ENCODE measurements around the gene ATF6B. TPM values are rescaled to one million over a fixed set of nuclear protein-coding genes. Genes with fewer than 3 reads are reported as not detected.

ATF6B gene
- total RNA-seq: 80.1 and 97.6 TPM in 2 replicates

- H3K27ac Mint-ChIP-seq: peak within 1 kb of the TSS; percentile 94
- no peaks in the 10 kb centered on the region for H3K9me3 Mint-ChIP-seq
- intact Hi-C loops (cut with micrococcal nuclease): loop anchor here (1.0 to 2.0 kb wide), 4 partner anchors 9 to 843 kb away; partner anchors contain the start of genes TAP1 and ZBTB12
- peaks cover 45% of the 10 kb centered on the region for H3K4me1 Mint-ChIP-seq (ENCODE audit: low read depth)
- H3K27me3 Mint-ChIP-seq (ENCODE audit: insufficient read depth): peaks cover 2% of the 10 kb centered on the region
- peak within 1 kb of the TSS; percentile 99 for H3K4me3 Mint-ChIP-seq
- H3K36me3 Mint-ChIP-seq (ENCODE audit: low read depth): peaks cover 27% of the 10 kb centered on the region
- DNase-seq (ENCODE audit: low spot score): peak; percentile 95
These were observed at the start of gene ATF6B for GRCh38 chr6:32127717-32128592. ATF6B (minus strand) TSS chr6:32128246; CDS start chr6:32128207, 39 bp downstream.

GRCh38 chr6:32177183-32177787 lies 49.2 kb upstream of the ATF6B start:
- intact Hi-C loops (cut with micrococcal nuclease): loop anchor here (1.0 to 10.0 kb wide), 10 partner anchors 29 to 1850 kb away; partner anchors contain the start of genes BRD2, CUTA, EHMT2 and GPANK1
- Mint-ChIP-seq H3K27ac (peak overlapping the region; percentile 94), H3K27me3 (ENCODE audit: insufficient read depth) (no peaks in the 10 kb centered on the region), H3K4me3 (peak overlapping the region; percentile 95), H3K9me3 (no peaks in the 10 kb centered on the region), H3K4me1 (ENCODE audit: low read depth) (peaks cover 61% of the 10 kb centered on the region), H3K36me3 (ENCODE audit: low read depth) (peaks cover 23% of the 10 kb centered on the region)
- DNase-seq (ENCODE audit: low spot score): peak; percentile 29

- H3K27me3 Mint-ChIP-seq (ENCODE audit: insufficient read depth): no peaks in the 10 kb centered on the region
- peaks cover 61% of the 10 kb centered on the region for H3K4me1 Mint-ChIP-seq (ENCODE audit: low read depth)
- no peaks in the 10 kb centered on the region for H3K9me3 Mint-ChIP-seq
- peak overlapping the region; percentile 95 for H3K4me3 Mint-ChIP-seq
- peak overlapping the region; percentile 94 for H3K27ac Mint-ChIP-seq
- intact Hi-C loops (cut with micrococcal nuclease): loop anchor here (1.0 to 10.0 kb wide), 11 partner anchors 22 to 1849 kb away; partner anchors contain the start of genes BRD2, CUTA, EHMT2 and GPANK1
- H3K36me3 Mint-ChIP-seq (ENCODE audit: low read depth): peaks cover 23% of the 10 kb centered on the region
- DNase-seq (ENCODE audit: low spot score): no peak
These were observed 48.6 kb upstream of the ATF6B start for GRCh38 chr6:32176476-32177182.

- Mint-ChIP-seq H3K27me3 (ENCODE audit: insufficient read depth) (no peaks in the 10 kb centered on the region), H3K9me3 (no peaks in the 10 kb centered on the region), H3K4me1 (ENCODE audit: low read depth) (peaks cover 60% of the 10 kb centered on the region), H3K27ac (peak within 1 kb of the TSS; percentile 94), H3K4me3 (peak within 1 kb of the TSS; percentile 95), H3K36me3 (ENCODE audit: low read depth) (peaks cover 17% of the 10 kb centered on the region)
- peak; percentile 95 for DNase-seq (ENCODE audit: low spot score)
- intact Hi-C loops (cut with micrococcal nuclease): loop anchor here (1.0 to 10.0 kb wide), 10 partner anchors 22 to 1849 kb away; partner anchors contain the start of genes BRD2, CUTA, EHMT2 and GPANK1
These were observed 47.8 kb upstream of the ATF6B start, which contains the start of gene AGPAT1 for GRCh38 chr6:32175711-32176475. AGPAT1 (minus strand) TSS chr6:32176084; CDS start chr6:32171496, 4,588 bp downstream.

GRCh38 chr6:32175322-32175710 lies 47.3 kb upstream of the ATF6B start:
- no peak for DNase-seq (ENCODE audit: low spot score)
- H3K9me3 Mint-ChIP-seq: no peaks in the 10 kb centered on the region
- H3K27me3 Mint-ChIP-seq (ENCODE audit: insufficient read depth): no peaks in the 10 kb centered on the region
- peaks cover 13% of the 10 kb centered on the region for H3K36me3 Mint-ChIP-seq (ENCODE audit: low read depth)
- intact Hi-C loops (cut with micrococcal nuclease): loop anchor here (5.0 to 10.0 kb wide), 5 partner anchors 218 to 1848 kb away; partner anchors contain the start of genes CUTA, EHMT2, NELFE and PHF1
- peaks cover 54% of the 10 kb centered on the region for H3K4me1 Mint-ChIP-seq (ENCODE audit: low read depth)
- peak overlapping the region; percentile 95 for H3K4me3 Mint-ChIP-seq
- peak overlapping the region; percentile 79 for H3K27ac Mint-ChIP-seq

GRCh38 chr6:32174416-32174815 lies 46.4 kb upstream of the ATF6B start:
- H3K4me1 Mint-ChIP-seq (ENCODE audit: low read depth): peaks cover 50% of the 10 kb centered on the region
- no peaks in the 10 kb centered on the region for H3K27me3 Mint-ChIP-seq (ENCODE audit: insufficient read depth)
- H3K27ac Mint-ChIP-seq: no peak overlapping the region
- peaks cover 19% of the 10 kb centered on the region for H3K36me3 Mint-ChIP-seq (ENCODE audit: low read depth)
- intact Hi-C loops (cut with micrococcal nuclease): loop anchor here (10.0 kb wide), 1 partner anchor 1240 kb away; the partner anchor contains the start of genes CUTA and PHF1
- peak overlapping the region; percentile 95 for H3K4me3 Mint-ChIP-seq
- DNase-seq (ENCODE audit: low spot score): no peak
- H3K9me3 Mint-ChIP-seq: no peaks in the 10 kb centered on the region

- Mint-ChIP-seq H3K9me3 (no peaks in the 10 kb centered on the region), H3K4me1 (ENCODE audit: low read depth) (peaks cover 40% of the 10 kb centered on the region), H3K27me3 (ENCODE audit: insufficient read depth) (no peaks in the 10 kb centered on the region), H3K36me3 (ENCODE audit: low read depth) (peaks cover 14% of the 10 kb centered on the region), H3K27ac (peak overlapping the region; percentile 25), H3K4me3 (peak overlapping the region; percentile 2)
- no peak for DNase-seq (ENCODE audit: low spot score)
- intact Hi-C loops (cut with micrococcal nuclease): loop anchor here (10.0 kb wide), 1 partner anchor 1242 kb away; the partner anchor contains the start of genes CUTA and PHF1
These were observed 45.1 kb upstream of the ATF6B start for GRCh38 chr6:32173051-32173727.

- intact Hi-C loops (cut with micrococcal nuclease): loop anchor here (10.0 kb wide), 1 partner anchor 1244 kb away; the partner anchor contains the start of genes CUTA and PHF1
- H3K36me3 Mint-ChIP-seq (ENCODE audit: low read depth): peaks cover 17% of the 10 kb centered on the region
- H3K27ac Mint-ChIP-seq: no peak overlapping the region
- H3K9me3 Mint-ChIP-seq: no peaks in the 10 kb centered on the region
- no peaks in the 10 kb centered on the region for H3K27me3 Mint-ChIP-seq (ENCODE audit: insufficient read depth)
- DNase-seq (ENCODE audit: low spot score): no peak
- no peak overlapping the region for H3K4me3 Mint-ChIP-seq
- peaks cover 25% of the 10 kb centered on the region for H3K4me1 Mint-ChIP-seq (ENCODE audit: low read depth)
These were observed 43.2 kb upstream of the ATF6B start for GRCh38 chr6:32171234-32171633.

- intact Hi-C loops (cut with micrococcal nuclease): loop anchor here (10.0 kb wide), 1 partner anchor 1245 kb away; the partner anchor contains the start of genes CUTA and PHF1
- Mint-ChIP-seq H3K9me3 (no peaks in the 10 kb centered on the region), H3K27me3 (ENCODE audit: insufficient read depth) (no peaks in the 10 kb centered on the region), H3K4me1 (ENCODE audit: low read depth) (peaks cover 21% of the 10 kb centered on the region), H3K27ac (no peak overlapping the region), H3K4me3 (no peak overlapping the region), H3K36me3 (ENCODE audit: low read depth) (peaks cover 17% of the 10 kb centered on the region)
- no peak for DNase-seq (ENCODE audit: low spot score)
These were observed 42.2 kb upstream of the ATF6B start for GRCh38 chr6:32170294-32170693.

- intact Hi-C loops (cut with micrococcal nuclease): no loop called here
- no peak for DNase-seq (ENCODE audit: low spot score)
- peaks cover 17% of the 10 kb centered on the region for H3K4me1 Mint-ChIP-seq (ENCODE audit: low read depth)
- no peaks in the 10 kb centered on the region for H3K27me3 Mint-ChIP-seq (ENCODE audit: insufficient read depth)
- H3K27ac Mint-ChIP-seq: no peak overlapping the region
- no peak overlapping the region for H3K4me3 Mint-ChIP-seq
- H3K36me3 Mint-ChIP-seq (ENCODE audit: low read depth): peaks cover 17% of the 10 kb centered on the region
- H3K9me3 Mint-ChIP-seq: no peaks in the 10 kb centered on the region
These were observed 41.0 kb upstream of the ATF6B start for GRCh38 chr6:32168807-32169591.

- Mint-ChIP-seq H3K36me3 (ENCODE audit: low read depth) (peaks cover 17% of the 10 kb centered on the region), H3K4me1 (ENCODE audit: low read depth) (peaks cover 10% of the 10 kb centered on the region), H3K27me3 (ENCODE audit: insufficient read depth) (no peaks in the 10 kb centered on the region), H3K27ac (no peak overlapping the region), H3K4me3 (no peak overlapping the region), H3K9me3 (no peaks in the 10 kb centered on the region)
- no peak for DNase-seq (ENCODE audit: low spot score)
- intact Hi-C loops (cut with micrococcal nuclease): no loop called here
These were observed 40.3 kb upstream of the ATF6B start for GRCh38 chr6:32168350-32168749.
